Measurements from ENCODE around the gene COG2.

COG2 gene

DNA sequence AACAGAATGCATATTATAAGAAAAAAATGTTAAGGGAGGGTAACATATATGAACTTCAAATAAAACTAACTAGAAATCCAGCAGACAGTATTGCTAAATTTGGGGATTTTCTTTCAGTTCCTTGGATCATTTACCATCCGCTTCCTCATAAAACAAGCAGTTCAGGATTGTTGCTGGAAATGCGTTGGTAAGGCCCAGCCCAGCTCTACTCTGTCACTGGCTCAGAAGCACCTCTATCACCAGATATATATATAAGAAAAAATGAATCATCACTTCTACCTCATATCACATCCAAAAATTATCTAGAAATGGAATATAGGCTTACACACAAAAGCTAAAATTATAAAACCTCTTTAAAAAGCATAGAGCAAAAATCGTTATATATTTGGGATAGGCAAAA lies 28.2 kb upstream of the COG2 start (continued):
- TF ChIP-seq ZBTB17 (tag by site-specific recombination; IDR thresholded peaks at IDR 0.05): no peak
- no peak for TF ChIP-seq ZNF223 (tag by site-specific recombination; IDR thresholded peaks at IDR 0.05)
- no peak for TF ChIP-seq ZNF701 (tag by site-specific recombination; IDR thresholded peaks at IDR 0.05)

- CTCF ChIA-PET: interaction anchor here (1.0 to 2.8 kb wide), 2 partner anchors 23 to 769 kb away, joined by 3 to 9 read pairs; no protein-coding TSS in a partner anchor
- Histone ChIP-seq H3K9me3 (ENCODE audit: control insufficient read depth, insufficient read depth, low read depth, low read length) (no peaks in the 10 kb centered on the region), H3K4me1 (ENCODE audit: control insufficient read depth, insufficient read depth, low read length) (no peaks in the 10 kb centered on the region), H3K36me3 (ENCODE audit: control insufficient read depth in 2 of 2, insufficient read depth in 1 of 2, low read length in 2 of 2) (no peaks in the 10 kb centered on the region), H3K27ac (ENCODE audit: extremely low read depth, low read depth, low read length) (no peak overlapping the region), H3K4me3 (ENCODE audit: low read depth, low read length) (no peak overlapping the region)
- POLR2A ChIA-PET: interaction anchor here (0.6 kb wide), 1 partner anchor 26 kb away, joined by 3 read pairs; no protein-coding TSS in a partner anchor
- TF ChIP-seq REPIN1 (tag by site-specific recombination; IDR thresholded peaks at IDR 0.05; ENCODE audit: low read depth) (no peak), ZNF521 (tag by site-specific recombination; IDR thresholded peaks at IDR 0.05) (no peak)
Measured at GRCh38 chr1:230618537-230618936, 23.7 kb upstream of the COG2 start.

DNA sequence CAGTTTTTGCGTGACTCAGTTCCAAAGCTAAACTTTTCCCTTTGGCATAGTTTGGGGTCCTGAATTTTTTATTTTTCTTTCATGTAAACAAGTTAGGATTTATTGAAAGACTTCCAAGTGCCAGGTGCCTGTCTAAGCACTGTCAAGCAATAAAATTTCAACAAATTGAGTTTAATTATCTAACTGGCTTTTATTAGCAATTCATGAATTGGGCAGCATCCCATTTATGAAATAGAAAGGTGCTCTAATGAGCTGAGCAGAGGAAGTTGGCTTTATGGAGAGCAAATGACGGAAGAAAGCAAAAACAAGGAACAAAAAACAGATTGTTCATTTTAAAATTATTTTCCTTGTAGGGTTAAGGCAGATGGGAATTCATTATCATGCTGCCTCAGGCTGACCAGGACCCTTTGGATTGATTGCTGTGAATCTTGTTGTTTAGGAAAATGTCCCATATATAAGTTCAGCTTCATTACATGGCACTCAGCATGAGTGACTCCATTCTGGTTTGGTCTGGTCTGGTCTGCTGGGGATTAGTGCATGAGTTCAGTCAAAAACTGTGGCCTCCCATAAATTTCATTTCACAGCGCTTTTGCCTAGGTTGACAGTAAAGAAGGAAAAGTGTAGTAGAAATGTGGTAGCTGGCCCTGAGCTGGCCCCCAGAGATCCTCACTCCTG lies 21.5 kb upstream of the COG2 start:
- CTCF ChIA-PET: interaction anchor here (0.6 to 1.0 kb wide), 2 partner anchors 21 to 1557 kb away, joined by 3 read pairs; partner anchors contain the start of gene COG2
- POLR2A ChIA-PET: no interaction called here

GRCh38 chr1:230621324-230622030 lies 20.8 kb upstream of the COG2 start:
- ChIA-PET CTCF (interaction anchor here (1.0 kb wide), 3 partner anchors 11 to 20 kb away, joined by 3 to 5 read pairs (median 3); partner anchors contain the start of gene COG2), POLR2A (no interaction called here)
- no peaks in the 10 kb centered on the region for H3K36me3 ChIP-seq (ENCODE audit: control insufficient read depth in 2 of 2, insufficient read depth in 1 of 2, low read length in 2 of 2)
- no peak overlapping the region for H3K4me3 ChIP-seq (ENCODE audit: low read depth, low read length)
- no peaks in the 10 kb centered on the region for H3K9me3 ChIP-seq (ENCODE audit: control insufficient read depth, insufficient read depth, low read depth, low read length)
- no peak overlapping the region for H3K27ac ChIP-seq (ENCODE audit: extremely low read depth, low read depth, low read length)
- no peaks in the 10 kb centered on the region for H3K4me1 ChIP-seq (ENCODE audit: control insufficient read depth, insufficient read depth, low read length)
- TF ChIP-seq, protein P1, sequence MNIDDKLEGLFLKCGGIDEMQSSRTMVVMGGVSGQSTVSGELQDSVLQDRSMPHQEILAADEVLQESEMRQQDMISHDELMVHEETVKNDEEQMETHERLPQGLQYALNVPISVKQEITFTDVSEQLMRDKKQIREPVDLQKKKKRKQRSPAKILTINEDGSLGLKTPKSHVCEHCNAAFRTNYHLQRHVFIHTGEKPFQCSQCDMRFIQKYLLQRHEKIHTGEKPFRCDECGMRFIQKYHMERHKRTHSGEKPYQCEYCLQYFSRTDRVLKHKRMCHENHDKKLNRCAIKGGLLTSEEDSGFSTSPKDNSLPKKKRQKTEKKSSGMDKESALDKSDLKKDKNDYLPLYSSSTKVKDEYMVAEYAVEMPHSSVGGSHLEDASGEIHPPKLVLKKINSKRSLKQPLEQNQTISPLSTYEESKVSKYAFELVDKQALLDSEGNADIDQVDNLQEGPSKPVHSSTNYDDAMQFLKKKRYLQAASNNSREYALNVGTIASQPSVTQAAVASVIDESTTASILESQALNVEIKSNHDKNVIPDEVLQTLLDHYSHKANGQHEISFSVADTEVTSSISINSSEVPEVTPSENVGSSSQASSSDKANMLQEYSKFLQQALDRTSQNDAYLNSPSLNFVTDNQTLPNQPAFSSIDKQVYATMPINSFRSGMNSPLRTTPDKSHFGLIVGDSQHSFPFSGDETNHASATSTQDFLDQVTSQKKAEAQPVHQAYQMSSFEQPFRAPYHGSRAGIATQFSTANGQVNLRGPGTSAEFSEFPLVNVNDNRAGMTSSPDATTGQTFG (tag by site-specific recombination; IDR thresholded peaks at IDR 0.05; ENCODE audit: borderline replicate concordance): no peak
- TF ChIP-seq ZNF248 (tag by site-specific recombination; IDR thresholded peaks at IDR 0.05) (no peak), ZNF660 (tag by site-specific recombination; IDR thresholded peaks at IDR 0.05) (no peak), KLF8 (tag by site-specific recombination; IDR thresholded peaks at IDR 0.05) (no peak), ZNF23 (tag by site-specific recombination; IDR thresholded peaks at IDR 0.05; ENCODE audit: borderline replicate concordance) (no peak), ZNF292 (tag by site-specific recombination; IDR thresholded peaks at IDR 0.05; ENCODE audit: borderline replicate concordance, low read depth) (no peak), ZNF175 (tag by site-specific recombination; IDR thresholded peaks at IDR 0.05) (no peak), ZNF157 (tag by site-specific recombination; IDR thresholded peaks at IDR 0.05) (no peak), ZFP3 (tag by site-specific recombination; IDR thresholded peaks at IDR 0.05; ENCODE audit: low read depth) (no peak)

More for the DNA sequence above, 21.5 kb upstream of the COG2 start:
- no peak for TF ChIP-seq ZNF658 (tag by site-specific recombination; IDR thresholded peaks at IDR 0.05)
- peak; percentile 100 for TF ChIP-seq ZNF549 (tag by site-specific recombination; IDR thresholded peaks at IDR 0.05)
- TF ChIP-seq ZNF155 (tag by site-specific recombination; IDR thresholded peaks at IDR 0.05): no peak
- TF ChIP-seq KLF16 (tag by site-specific recombination; IDR thresholded peaks at IDR 0.05): no peak
- TF ChIP-seq YY1 (tag by site-specific recombination; IDR thresholded peaks at IDR 0.05): no peak
- TF ChIP-seq HOXD13 (CRISPR knock-in tag; IDR thresholded peaks at IDR 0.05; ENCODE audit: borderline replicate concordance): no peak
- TF ChIP-seq, protein P2, sequence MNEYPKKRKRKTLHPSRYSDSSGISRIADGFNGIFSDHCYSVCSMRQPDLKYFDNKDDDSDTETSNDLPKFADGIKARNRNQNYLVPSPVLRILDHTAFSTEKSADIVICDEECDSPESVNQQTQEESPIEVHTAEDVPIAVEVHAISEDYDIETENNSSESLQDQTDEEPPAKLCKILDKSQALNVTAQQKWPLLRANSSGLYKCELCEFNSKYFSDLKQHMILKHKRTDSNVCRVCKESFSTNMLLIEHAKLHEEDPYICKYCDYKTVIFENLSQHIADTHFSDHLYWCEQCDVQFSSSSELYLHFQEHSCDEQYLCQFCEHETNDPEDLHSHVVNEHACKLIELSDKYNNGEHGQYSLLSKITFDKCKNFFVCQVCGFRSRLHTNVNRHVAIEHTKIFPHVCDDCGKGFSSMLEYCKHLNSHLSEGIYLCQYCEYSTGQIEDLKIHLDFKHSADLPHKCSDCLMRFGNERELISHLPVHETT (tag by site-specific recombination; IDR thresholded peaks at IDR 0.05): no peak
- TF ChIP-seq ZNF169 (tag by site-specific recombination; IDR thresholded peaks at IDR 0.05): no peak
- TF ChIP-seq, protein P3, sequence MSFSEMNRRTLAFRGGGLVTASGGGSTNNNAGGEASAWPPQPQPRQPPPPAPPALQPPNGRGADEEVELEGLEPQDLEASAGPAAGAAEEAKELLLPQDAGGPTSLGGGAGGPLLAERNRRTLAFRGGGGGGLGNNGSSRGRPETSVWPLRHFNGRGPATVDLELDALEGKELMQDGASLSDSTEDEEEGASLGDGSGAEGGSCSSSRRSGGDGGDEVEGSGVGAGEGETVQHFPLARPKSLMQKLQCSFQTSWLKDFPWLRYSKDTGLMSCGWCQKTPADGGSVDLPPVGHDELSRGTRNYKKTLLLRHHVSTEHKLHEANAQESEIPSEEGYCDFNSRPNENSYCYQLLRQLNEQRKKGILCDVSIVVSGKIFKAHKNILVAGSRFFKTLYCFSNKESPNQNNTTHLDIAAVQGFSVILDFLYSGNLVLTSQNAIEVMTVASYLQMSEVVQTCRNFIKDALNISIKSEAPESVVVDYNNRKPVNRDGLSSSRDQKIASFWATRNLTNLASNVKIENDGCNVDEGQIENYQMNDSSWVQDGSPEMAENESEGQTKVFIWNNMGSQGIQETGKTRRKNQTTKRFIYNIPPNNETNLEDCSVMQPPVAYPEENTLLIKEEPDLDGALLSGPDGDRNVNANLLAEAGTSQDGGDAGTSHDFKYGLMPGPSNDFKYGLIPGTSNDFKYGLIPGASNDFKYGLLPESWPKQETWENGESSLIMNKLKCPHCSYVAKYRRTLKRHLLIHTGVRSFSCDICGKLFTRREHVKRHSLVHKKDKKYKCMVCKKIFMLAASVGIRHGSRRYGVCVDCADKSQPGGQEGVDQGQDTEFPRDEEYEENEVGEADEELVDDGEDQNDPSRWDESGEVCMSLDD (tag by site-specific recombination; IDR thresholded peaks at IDR 0.05): no peak
- Histone ChIP-seq H3K4me3 (ENCODE audit: low read depth, low read length) (no peak overlapping the region), H3K27ac (ENCODE audit: extremely low read depth, low read depth, low read length) (no peak overlapping the region), H3K9me3 (ENCODE audit: control insufficient read depth, insufficient read depth, low read depth, low read length) (no peaks in the 10 kb centered on the region), H3K36me3 (ENCODE audit: control insufficient read depth in 2 of 2, insufficient read depth in 1 of 2, low read length in 2 of 2) (no peaks in the 10 kb centered on the region), H3K4me1 (ENCODE audit: control insufficient read depth, insufficient read depth, low read length) (no peaks in the 10 kb centered on the region)
